Testis (tissue), 2 donors: ENCODE measurements around the gene ITGB1.

Experiments used
- CTCF ChIP-seq, 3 experiments: fragments of 450-650 bp in 2 of 3; fragments of 200-600 bp in 1 of 3; sonication (generic) in 1 of 3; IDR thresholded peaks; one replicate each; pipeline ENCODE4 v1.5.1; 2016 to 2019; ENCODE audit warnings: antibody characterized with exemption in 3 of 3, mild to moderate bottlenecking in 2 of 3, moderate library complexity in 1 of 3
- POLR2A ChIP-seq: fragments of 450-650 bp; IDR thresholded peaks from one replicate; pipeline ENCODE4 v1.6.1; 2017; ENCODE audit warnings: antibody characterized with exemption, mild to moderate bottlenecking, moderate library complexity

DNA sequence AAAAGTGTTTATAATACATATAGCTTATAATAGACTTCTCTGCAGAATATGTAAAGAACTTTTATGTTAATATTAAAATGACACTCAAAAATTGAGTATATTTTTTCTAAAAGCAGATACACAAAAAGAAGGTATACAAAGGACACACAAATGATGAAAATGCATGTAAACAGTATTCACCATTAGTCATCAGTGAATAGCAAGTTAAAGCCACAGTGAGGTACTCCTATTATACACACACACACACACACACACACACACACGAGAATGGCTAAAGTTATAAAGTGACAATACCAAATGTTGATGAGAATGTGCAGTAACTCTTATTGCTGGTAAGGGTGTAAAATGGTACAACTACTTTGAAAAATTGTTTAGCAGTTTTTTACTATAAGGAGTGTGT, 92.9 kb downstream of the ITGB1 start:
- no peak for TF ChIP-seq CTCF (IDR thresholded peaks at IDR 0.05)
- TF ChIP-seq POLR2A = no peak
